Testis (tissue), 3 donors: ENCODE measurements around the gene DYRK3. TPM values are rescaled to one million over a fixed set of nuclear protein-coding genes. Genes with fewer than 3 reads are reported as not detected.

Source experiments
- DNase-seq: peaks from one replicate; pipeline ENCODE4 v3.0.0-alpha.2; 2019
- H3K27ac ChIP-seq, 2 donors: fragments of 200-600 bp; sonication (generic); one replicate each; pipeline ENCODE4 v1.5.1; 2019
- H3K27me3 ChIP-seq: fragments of 200-600 bp; sonication (generic); one replicate; pipeline ENCODE4 v1.5.1; 2019
- H3K36me3 ChIP-seq: fragments of 200-600 bp; sonication (generic); one replicate; pipeline ENCODE4 v1.5.1; 2017; ENCODE audit warnings: low read depth; ENCODE audit errors: missing control alignments
- H3K4me1 ChIP-seq: fragments of 200-600 bp; sonication (generic); one replicate; pipeline ENCODE4 v1.5.1; 2019
- H3K4me3 ChIP-seq, 2 donors: fragments of 200-600 bp; sonication (generic); one replicate each; pipeline ENCODE4 v1.5.1; 2017 to 2019
- H3K9me3 ChIP-seq: fragments of 200-600 bp; sonication (generic); one replicate; pipeline ENCODE4 v1.5.1; 2017
- POLR2A ChIP-seq: fragments of 450-650 bp; IDR thresholded peaks from one replicate; pipeline ENCODE4 v1.6.1; 2017; ENCODE audit warnings: antibody characterized with exemption, mild to moderate bottlenecking, moderate library complexity
- WGBS, 2 donors: methylation state at CpG; one replicate each; pipeline ENCODE4 v1.1.5; 2018; 5-methylcytosine and 5-hydroxymethylcytosine counted together
- intact Hi-C: fragments of 100-400 bp; cut with DNase I; formaldehyde crosslinking; loops from one replicate; pipeline ENCODE4 v1.15.1; 2023; ENCODE audit warnings: low total_unique reads
- polyA plus RNA-seq: library from polyadenylated mRNA; stranded (reverse); fragments of 350-450 nt; fragmentation: Illumina TruSeq; extraction: RNeasy Lipid Tissue Mini Kit (QIAGEN cat#74804); gene quantifications from one replicate; pipeline ENCODE4 v1.2.3, GENCODE V29; 2014; ENCODE audit warnings: low read depth, low replicate concordance; ENCODE audit not compliant: insufficient read depth
- total RNA-seq, 2 donors: library from RNA; depleted of rRNA; stranded (reverse); fragments of >200 nt; gene quantifications; one replicate each; pipeline ENCODE4 v1.2.3, GENCODE V29; 2016
- TF ChIP-seq, protein P1 (sequence below), 3 experiments: fragments of 450-650 bp in 2 of 3; fragments of 200-600 bp in 1 of 3; sonication (generic) in 1 of 3; IDR thresholded peaks; one replicate each; pipeline ENCODE4 v1.5.1; 2016 to 2019; ENCODE audit warnings: antibody characterized with exemption in 3 of 3, mild to moderate bottlenecking in 2 of 3, moderate library complexity in 1 of 3

DYRK3 gene
- total and polyA plus RNA-seq, 3 donors from 2014 or later: 36.4 to 143 (median 40.6) TPM

DNA sequence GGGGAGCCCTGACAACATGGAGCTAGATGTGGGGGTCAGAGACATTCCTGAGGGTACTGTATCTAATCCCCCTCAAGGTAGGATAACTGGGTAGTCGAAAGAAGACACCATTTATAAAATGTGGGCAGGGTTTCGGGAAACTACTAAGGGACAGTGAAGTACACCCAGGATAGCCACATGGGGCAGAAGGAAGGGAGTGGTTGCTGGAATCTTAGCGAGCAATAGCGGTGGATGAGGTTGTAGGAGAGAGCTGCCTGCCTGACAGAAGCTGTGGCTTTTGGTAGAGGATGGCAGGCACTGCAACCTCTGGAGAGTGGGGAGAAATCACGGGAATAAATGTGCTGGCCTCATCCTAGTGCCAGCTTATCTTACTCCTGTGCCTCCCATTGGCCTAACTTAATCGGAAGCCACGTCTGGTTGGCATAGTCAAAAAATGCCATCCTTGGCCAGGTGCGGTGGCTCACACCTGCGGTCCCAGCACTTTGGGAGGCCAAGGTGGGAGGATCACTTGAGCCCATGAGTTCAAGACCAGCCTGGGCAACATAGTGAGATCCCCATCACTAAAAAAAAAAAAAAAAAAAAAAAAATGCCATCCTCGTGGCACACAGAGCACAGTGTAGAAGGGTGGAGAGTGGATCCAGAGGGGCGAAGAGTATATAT is 26.0 kb downstream of the DYRK3 start:
- no peak for DNase-seq
- no peaks in the 10 kb centered on the region for H3K27me3 ChIP-seq
- H3K36me3 ChIP-seq: no peaks in the 10 kb centered on the region
- no peak overlapping the region for H3K4me3 ChIP-seq
- H3K27ac ChIP-seq: no peak overlapping the region
- intact Hi-C loops: no loop called here
- H3K9me3 ChIP-seq: no peaks in the 10 kb centered on the region
- H3K4me1 ChIP-seq: peaks cover 11% of the 10 kb centered on the region
- 88 to 92% methylated on average over 9 to 11 of the region's 11 CpGs for WGBS, 2 donors
- TF ChIP-seq, protein P1, sequence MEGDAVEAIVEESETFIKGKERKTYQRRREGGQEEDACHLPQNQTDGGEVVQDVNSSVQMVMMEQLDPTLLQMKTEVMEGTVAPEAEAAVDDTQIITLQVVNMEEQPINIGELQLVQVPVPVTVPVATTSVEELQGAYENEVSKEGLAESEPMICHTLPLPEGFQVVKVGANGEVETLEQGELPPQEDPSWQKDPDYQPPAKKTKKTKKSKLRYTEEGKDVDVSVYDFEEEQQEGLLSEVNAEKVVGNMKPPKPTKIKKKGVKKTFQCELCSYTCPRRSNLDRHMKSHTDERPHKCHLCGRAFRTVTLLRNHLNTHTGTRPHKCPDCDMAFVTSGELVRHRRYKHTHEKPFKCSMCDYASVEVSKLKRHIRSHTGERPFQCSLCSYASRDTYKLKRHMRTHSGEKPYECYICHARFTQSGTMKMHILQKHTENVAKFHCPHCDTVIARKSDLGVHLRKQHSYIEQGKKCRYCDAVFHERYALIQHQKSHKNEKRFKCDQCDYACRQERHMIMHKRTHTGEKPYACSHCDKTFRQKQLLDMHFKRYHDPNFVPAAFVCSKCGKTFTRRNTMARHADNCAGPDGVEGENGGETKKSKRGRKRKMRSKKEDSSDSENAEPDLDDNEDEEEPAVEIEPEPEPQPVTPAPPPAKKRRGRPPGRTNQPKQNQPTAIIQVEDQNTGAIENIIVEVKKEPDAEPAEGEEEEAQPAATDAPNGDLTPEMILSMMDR (IDR thresholded peaks at IDR 0.05): no peak
- TF ChIP-seq POLR2A: no peak

DNA sequence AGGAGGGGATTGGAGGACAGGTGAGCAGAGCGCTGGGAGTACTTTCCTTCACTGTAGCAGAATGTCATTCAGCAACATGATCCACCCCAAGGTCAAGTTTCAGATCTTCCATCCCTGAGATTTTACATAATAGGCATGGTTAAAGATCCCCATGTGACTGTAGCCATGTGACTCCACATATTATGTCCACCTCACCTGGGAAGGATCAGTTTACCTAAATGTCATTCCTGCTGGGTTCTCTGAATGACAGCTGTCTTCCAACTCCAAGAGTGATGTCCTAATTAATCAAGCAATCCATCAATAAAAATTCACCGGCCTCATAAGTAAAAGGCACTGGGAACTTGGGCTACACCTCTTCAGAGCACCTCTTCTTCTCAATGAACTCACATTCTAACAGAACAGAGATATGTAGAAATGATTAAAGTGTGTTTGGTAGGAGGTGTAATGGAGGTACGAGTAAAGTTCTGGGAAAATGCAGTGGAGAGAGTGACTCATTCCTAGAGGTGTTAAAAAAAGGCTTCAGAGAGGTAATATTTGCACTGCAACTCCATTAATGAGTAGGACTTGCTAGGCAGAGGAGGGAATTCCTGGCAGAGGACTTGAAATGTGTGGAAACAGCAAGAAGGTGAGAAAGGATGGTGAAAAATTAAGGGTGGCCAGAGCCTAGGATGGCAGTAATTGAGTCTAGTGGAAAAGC is 27.2 kb downstream of the DYRK3 start:
- H3K9me3 ChIP-seq: no peaks in the 10 kb centered on the region
- no peak overlapping the region for H3K27ac ChIP-seq
- no peaks in the 10 kb centered on the region for H3K27me3 ChIP-seq
- TF ChIP-seq, protein P1 (IDR thresholded peaks at IDR 0.05): no peak
- no peak for TF ChIP-seq POLR2A
- intact Hi-C loops: no loop called here
- no peak for DNase-seq
- H3K36me3 ChIP-seq: no peaks in the 10 kb centered on the region
- WGBS, 2 donors: 73 to 80% methylated on average over 3 of the region's 3 CpGs
- peaks cover 6% of the 10 kb centered on the region for H3K4me1 ChIP-seq
- no peak overlapping the region for H3K4me3 ChIP-seq

DNA sequence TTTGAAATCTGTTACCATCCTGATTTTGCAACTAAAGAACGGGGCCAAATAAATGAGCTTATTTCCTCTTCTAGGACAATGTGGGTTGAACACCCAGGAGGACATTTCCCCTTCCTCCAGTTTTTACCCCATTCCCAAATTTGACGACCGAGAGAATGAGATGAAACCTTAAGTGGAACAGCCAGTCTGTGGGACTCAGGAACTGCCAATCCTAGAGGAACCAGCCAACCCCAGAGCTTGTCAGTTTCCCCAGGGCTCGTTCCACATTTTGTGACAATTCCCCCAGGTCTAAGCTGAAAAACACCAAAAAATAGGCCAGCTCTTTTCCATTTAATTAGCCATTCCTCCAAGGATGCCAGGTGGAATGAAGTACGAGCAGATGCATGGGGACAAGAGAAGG is 28.0 kb downstream of the DYRK3 start:
- peaks cover 6% of the 10 kb centered on the region for H3K4me1 ChIP-seq
- 42 to 49% methylated on average over 5 of the region's 5 CpGs for WGBS, 2 donors
- H3K27me3 ChIP-seq: no peaks in the 10 kb centered on the region
- DNase-seq: no peak
- TF ChIP-seq, protein P1 (IDR thresholded peaks at IDR 0.05): no peak
- no peak for TF ChIP-seq POLR2A
- H3K4me3 ChIP-seq: no peak overlapping the region
- H3K27ac ChIP-seq: no peak overlapping the region
- H3K36me3 ChIP-seq: no peaks in the 10 kb centered on the region
- H3K9me3 ChIP-seq: no peaks in the 10 kb centered on the region
- intact Hi-C loops: no loop called here

DNA sequence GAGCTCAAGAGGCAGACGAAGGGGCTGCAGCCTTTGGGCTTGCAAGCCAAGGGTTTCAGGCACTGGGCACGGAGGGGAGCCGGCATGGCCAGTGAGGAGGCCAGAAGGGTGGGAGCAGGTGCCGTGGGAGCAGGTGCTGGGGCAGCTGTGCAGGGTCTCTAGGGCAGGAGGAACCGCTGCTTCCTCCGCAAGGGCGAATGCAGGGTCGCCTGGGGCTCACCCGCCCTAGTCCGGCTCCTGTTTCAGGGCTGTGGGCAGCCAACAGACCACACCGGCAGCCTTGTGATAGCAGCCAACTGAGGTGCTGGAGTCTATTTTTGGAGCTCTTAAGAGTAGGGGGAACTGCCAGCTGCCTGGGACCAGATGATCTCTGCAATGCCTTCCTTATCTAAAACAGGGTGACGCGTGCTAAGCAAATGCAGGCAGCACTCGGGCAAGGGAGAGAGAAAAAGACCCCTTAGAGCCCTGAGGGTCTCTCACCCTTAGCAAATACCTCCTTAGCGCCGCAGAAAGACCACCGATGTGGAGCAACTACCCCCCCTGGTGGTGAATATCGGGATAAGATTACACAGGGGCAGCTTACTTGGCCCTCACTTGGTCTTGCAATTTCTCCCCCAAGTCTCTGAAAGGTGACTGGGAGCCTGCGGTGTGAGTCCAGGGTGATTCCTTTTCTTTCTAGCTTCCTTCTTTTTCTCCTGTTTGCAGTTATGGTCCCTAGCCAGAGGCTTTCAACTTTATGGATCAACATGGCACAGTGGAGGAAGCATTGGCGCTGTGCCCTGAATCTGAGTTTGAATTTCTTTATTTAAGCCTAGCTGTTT is 28.7 kb downstream of the DYRK3 start:
- intact Hi-C loops: no loop called here
- peaks cover 5% of the 10 kb centered on the region for H3K4me1 ChIP-seq
- no peaks in the 10 kb centered on the region for H3K36me3 ChIP-seq
- no peaks in the 10 kb centered on the region for H3K27me3 ChIP-seq
- H3K27ac ChIP-seq: no peak overlapping the region
- no peak for TF ChIP-seq POLR2A
- TF ChIP-seq, protein P1 (IDR thresholded peaks at IDR 0.05): peak; percentile 81 to 92 (median 83)
- H3K4me3 ChIP-seq: no peak overlapping the region
- H3K9me3 ChIP-seq: no peaks in the 10 kb centered on the region
- 7 to 12% methylated on average over 19 to 20 of the region's 20 CpGs for WGBS, 2 donors
- peak; percentile 78 for DNase-seq
